ENCODE data around the gene LRRC45. TPM values are rescaled to one million over a fixed set of nuclear protein-coding genes. Genes with fewer than 3 reads are reported as not detected.

Gene LRRC45
- total and polyA plus RNA-seq, 2 of the 4 experiments (the other 2 are of a cell fraction) = 7.2 to 10.2 TPM

- Histone ChIP-seq H4K20me1 (ENCODE audit: insufficient read depth, low read length) (no peaks in the 10 kb centered on the region; the same call in 1 of the 2 replicates), H2AK9ac (replicated peaks; ENCODE audit: low read depth, low read length, poor library complexity) (no peak overlapping the region), H3K4me2 (ENCODE audit: low read depth, low read length) (no peak overlapping the region), H3K56ac (ENCODE audit: extremely low read depth, insufficient read depth, low read length) (no peak overlapping the region), H3K27me3 (ENCODE audit: control insufficient read depth, insufficient read depth, low read length) (no peaks in the 10 kb centered on the region), H4K91ac (ENCODE audit: insufficient read depth, low read depth, low read length) (no peak overlapping the region), H3K9me3 (ENCODE audit: control insufficient read depth, insufficient read depth, low read length) (no peaks in the 10 kb centered on the region), H3K4ac (ENCODE audit: low read depth, low read length) (no peak overlapping the region), H3K27ac (ENCODE audit: insufficient read depth, low read length) (no peak overlapping the region), H3K18ac (ENCODE audit: low read depth, low read length) (no peak overlapping the region), H2BK15ac (ENCODE audit: low read depth, low read length) (no peak overlapping the region), H3K4me3 (ENCODE audit: insufficient read depth, low read depth, low read length) (no peak overlapping the region), H3K36me3 (ENCODE audit: control insufficient read depth, insufficient read depth, low read length) (peaks cover 43% of the 10 kb centered on the region), H3K23ac (ENCODE audit: low read depth, low read length) (no peak overlapping the region), H2AK5ac (ENCODE audit: low read depth, low read length) (no peak overlapping the region), H4K8ac (ENCODE audit: low read depth in 2 of 2, low read length in 2 of 2) (no peak overlapping the region), H2BK5ac (ENCODE audit: low read depth, low read length, poor library complexity, severe bottlenecking) (no peak overlapping the region), H3K9me1 (ENCODE audit: insufficient read depth, low read length) (no peaks in the 10 kb centered on the region), H3K79me1 (ENCODE audit: low read depth in 1 of 2, low read length in 2 of 2) (no peaks in the 10 kb centered on the region), H2BK20ac (ENCODE audit: low read depth, low read length) (no peak overlapping the region), H3K9ac (ENCODE audit: low read depth, low read length) (no peak overlapping the region), H4K5ac (ENCODE audit: low read depth, low read length) (no peak overlapping the region), H2BK120ac (ENCODE audit: low read depth, low read length) (no peak overlapping the region), H2AFZ (replicated peaks; ENCODE audit: low read length, poor library complexity) (no peak overlapping the region), H3K4me1 (ENCODE audit: control insufficient read depth, insufficient read depth, low read length) (no peaks in the 10 kb centered on the region), H3K14ac (replicated peaks; ENCODE audit: low read depth, low read length) (no peak overlapping the region)
- ChIA-PET CTCF (no interaction called here), POLR2A (ENCODE audit: unreplicated experiment) (no interaction called here)
- WGBS, 2 experiments (ENCODE audit: extremely low coverage in 2 of 2, insufficient read length in 1 of 2) = 95% methylated on average over 7 of the region's 18 CpGs; no CpG with 5 or more reads in 1 of the 2 experiments
- no peak for ATAC-seq (ENCODE audit: low read depth)
- intact Hi-C loops (cut with micrococcal nuclease) (no loop called here), dilution Hi-C loops (cut with HindIII; ENCODE audit: low sequenced_read_pairs, unreplicated experiment) (no loop called here), in situ Hi-C loops (cut with MboI; ENCODE audit: low sequenced_read_pairs) (no loop called here)
- DNase-seq = no peak
- no peak for TF ChIP-seq BHLHE40 (IDR thresholded peaks at IDR 0.05; ENCODE audit: low read depth, low read length)
- TSS peak; percentile 44 for BruUV-seq (replicated peaks)
Observed at GRCh38 chr17:82078433-82078832, 55.3 kb downstream of the LRRC45 start.

Measured in IMR-90 (cell line).